ENCODE measurements around the gene TUFT1. TPM values are rescaled to one million over a fixed set of nuclear protein-coding genes. Genes with fewer than 3 reads are reported as not detected.

The TUFT1 gene
- total and polyA plus RNA-seq, 2 of the 8 experiments (the other 6 are each of a cell fraction or from before 2014, with no cell fraction given) = 7.3 to 10.4 TPM

GRCh38 chr1:151509350-151510019, 30.6 kb upstream of the TUFT1 start:
- no peak overlapping the region for H3K27ac ChIP-seq (ENCODE audit: low read depth, low read length)
- POLR2A ChIA-PET (ENCODE audit: partially characterized antibody) = interaction anchor here (0.6 to 17.1 kb wide), 5 partner anchors 15 to 467 kb away, joined by 3 to 283 read pairs (median 8); partner anchors contain the start of gene TUFT1
- H2BK12ac ChIP-seq (ENCODE audit: low read depth, low read length) = no peak overlapping the region
- H3K4ac ChIP-seq (replicated peaks; ENCODE audit: insufficient read length, low read depth, low read length) = no peak overlapping the region
- H3K9me3 ChIP-seq (ENCODE audit: insufficient read depth in 2 of 2, low read depth in 1 of 2, low read length in 1 of 2) = no peaks in the 10 kb centered on the region
- no peaks in the 10 kb centered on the region for H3K36me3 ChIP-seq (ENCODE audit: control insufficient read depth in 2 of 4, insufficient read depth in 4 of 4, low read length in 3 of 4)
- DNase-seq (ENCODE audit: low read depth in 1 of 2, low spot score in 2 of 2) (no peak), FAIRE-seq (no peak)
- H2BK120ac ChIP-seq (replicated peaks; ENCODE audit: low read depth, low read length) = no peak overlapping the region
- no peak overlapping the region for H2AFZ ChIP-seq (ENCODE audit: low read length)
- peaks cover 10% of the 10 kb centered on the region for H3K79me1 ChIP-seq (ENCODE audit: low read depth, low read length)
- no peak overlapping the region for H3K9ac ChIP-seq (replicated peaks in 1 of 4; ENCODE audit: extremely low read depth in 1 of 4, low read depth in 3 of 4, low read length in 3 of 4)
- peaks cover 0 to 2% of the 10 kb centered on the region in 2 experiments for H4K20me1 ChIP-seq (replicated peaks in 1 of 2; ENCODE audit: control insufficient read depth in 1 of 2, insufficient read depth in 2 of 2, low read length in 2 of 2)
- no peak overlapping the region for H2BK20ac ChIP-seq (ENCODE audit: low read length)
- H3K4me2 ChIP-seq (ENCODE audit: insufficient read depth in 1 of 2, low read depth in 2 of 2, low read length in 2 of 2) = peak overlapping the region; percentile 82 to 98
- H3K23ac ChIP-seq (ENCODE audit: insufficient read length) = no peak overlapping the region
- H2BK5ac ChIP-seq (ENCODE audit: low read depth, low read length) = no peak overlapping the region
- no peak overlapping the region for H3K14ac ChIP-seq (ENCODE audit: insufficient read length)
- no peak overlapping the region for H3K18ac ChIP-seq (ENCODE audit: extremely low read depth, low read length)
- peaks cover 0 to 16% of the 10 kb centered on the region in 2 experiments; a peak in 2 of 4 replicates for H3K79me2 ChIP-seq (ENCODE audit: control insufficient read depth in 1 of 2, insufficient read depth in 2 of 2, low read length in 2 of 2)
- H2BK15ac ChIP-seq (ENCODE audit: low read length) = no peak overlapping the region
- H4K8ac ChIP-seq (ENCODE audit: extremely low read depth, insufficient read depth, low read length) = no peak overlapping the region
- peaks cover 24% of the 10 kb centered on the region for H3K23me2 ChIP-seq (ENCODE audit: low read depth, low read length)
- H2AK5ac ChIP-seq (ENCODE audit: low read depth, low read length) = 0 out of 2 replicates have a peak overlapping the region, but pooled peaks have one; percentile 53
- H3K4me1 ChIP-seq (replicated peaks in 1 of 4; ENCODE audit: control insufficient read depth in 3 of 4, insufficient read depth in 4 of 4, low read length in 3 of 4) = peaks cover 14 to 26% (median 19%) of the 10 kb centered on the region in 4 experiments
- H3K27me3 ChIP-seq (replicated peaks in 1 of 4; ENCODE audit: control insufficient read depth in 3 of 4, extremely low read depth in 1 of 4, insufficient read depth in 3 of 4, low read length in 3 of 4) = 0 out of 7 replicates have a peak, but pooled peaks cover 0 to 2% (median 0%) of the 10 kb centered on the region in 4 experiments
- no peak overlapping the region for H3K56ac ChIP-seq (replicated peaks; ENCODE audit: insufficient read length, low read depth, low read length)
- H4K5ac ChIP-seq (ENCODE audit: insufficient read length, low read depth, low read length) = no peak overlapping the region
- no peak overlapping the region for H4K91ac ChIP-seq (replicated peaks; ENCODE audit: insufficient read length, low read length)
- CTCF ChIA-PET (ENCODE audit: partially characterized antibody) = no interaction called here
- H3K4me3 ChIP-seq (ENCODE audit: extremely low read depth in 1 of 4, insufficient read depth in 2 of 4, low read depth in 3 of 4, low read length in 4 of 4) = peak overlapping the region in 3 of 4 experiments; percentile 78 to 80 (median 78); a peak in 1 of 8 replicates
- 89% methylated on average over 15 of the region's 15 CpGs; no CpG with 5 or more reads in 1 of the 2 experiments for WGBS, 2 experiments (ENCODE audit: extremely low coverage in 1 of 2, insufficient coverage in 1 of 2, insufficient read length in 1 of 2, insufficient replicate concordance in 2 of 2, low coverage in 1 of 2, low lambda C conversion rate in 2 of 2, missing lambda C conversion rate in 1 of 2)
- TF ChIP-seq CBX5 (IDR thresholded peaks at IDR 0.05; ENCODE audit: low read depth, low read length) (no peak), SIRT6 (IDR thresholded peaks at IDR 0.05; ENCODE audit: low read length) (no peak), YY1 (IDR thresholded peaks at IDR 0.05; ENCODE audit: low read depth, low read length) (no peak), SUZ12 (IDR thresholded peaks at IDR 0.05; ENCODE audit: low read length) (no peak), POU5F1 (IDR thresholded peaks at IDR 0.05; ENCODE audit: low read depth, low read length) (no peak), TEAD4 (IDR thresholded peaks at IDR 0.05; ENCODE audit: low read depth, low read length) (no peak), RNF2 (IDR thresholded peaks at IDR 0.05; ENCODE audit: borderline replicate concordance, low read depth, low read length, missing control alignments, poor library complexity, severe bottlenecking) (no peak), EP300 (IDR thresholded peaks at IDR 0.05; ENCODE audit: borderline replicate concordance in 1 of 2, low read depth in 2 of 2, low read length in 2 of 2) (no peak), KDM5A (IDR thresholded peaks at IDR 0.05; ENCODE audit: low read length) (no peak), CTBP2 (IDR thresholded peaks at IDR 0.05; ENCODE audit: borderline replicate concordance, insufficient read depth, insufficient read length, low read length) (no peak), GABPA (IDR thresholded peaks at IDR 0.05; ENCODE audit: borderline replicate concordance, insufficient read depth, low read length) (no peak), KDM1A (IDR thresholded peaks at IDR 0.05; ENCODE audit: borderline replicate concordance, low read length) (no peak)
